HuH-7.5 (cell line): ENCODE data around the gene CFAP45.

Experiments
- DNase-seq: peaks from one replicate; pipeline ENCODE4 v3.0.0; 2011; ENCODE audit warnings: low spot score

Gene CFAP45

GRCh38 chr1:159826441-159827101, 73.4 kb downstream of the CFAP45 start, which contains the start of gene SLAMF8:
SLAMF8 (plus strand) TSS chr1:159826873; CDS start chr1:159826899, 26 bp downstream.
- no peak for DNase-seq

- DNase-seq, result no peak
These were observed 74.4 kb downstream of the CFAP45 start for GRCh38 chr1:159825564-159825963.

GRCh38 chr1:159823406-159823805, 76.6 kb downstream of the CFAP45 start:
- no peak for DNase-seq
